Subcutaneous adipose tissue (tissue), 4 donors: Measurements from ENCODE around the gene FNBP1. TPM values are rescaled to one million over a fixed set of nuclear protein-coding genes. Genes with fewer than 3 reads are reported as not detected.

Experiments used
- total RNA-seq, 4 donors: library from RNA; depleted of rRNA; stranded (reverse); fragments of >200 nt; gene quantifications; one replicate each; pipeline ENCODE4 v1.1.0, GENCODE V29; 2016
- TF ChIP-seq, protein P1 (sequence below): fragments of 450-650 bp; IDR thresholded peaks from one replicate; pipeline ENCODE4 v1.5.1; 2016; ENCODE audit warnings: low read depth, mild to moderate bottlenecking, control low read depth, antibody characterized with exemption, moderate library complexity

The FNBP1 gene
- total RNA-seq, 4 donors from 2014 or later: 34.1 to 68.6 (median 50.7) TPM

DNA sequence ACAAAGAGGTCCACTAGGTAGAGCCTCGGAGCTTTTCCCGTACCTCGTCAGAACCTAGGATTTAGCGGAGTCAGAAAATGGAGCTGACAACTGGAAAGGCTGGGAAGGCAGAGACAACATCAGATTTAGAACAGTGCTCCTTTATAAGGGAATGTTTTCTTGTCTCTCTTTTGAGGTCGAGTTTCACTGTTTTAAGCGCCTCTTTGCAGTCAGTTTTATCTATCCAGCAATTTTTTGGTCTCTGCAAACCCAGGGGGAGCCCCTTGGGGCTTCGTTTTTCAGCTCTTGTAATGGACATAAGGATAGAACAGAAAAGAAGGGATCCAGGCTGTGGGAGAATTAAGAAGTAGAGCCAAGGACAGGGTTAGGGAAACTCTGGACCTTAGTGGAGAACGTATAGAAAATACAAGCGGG is 80.5 kb downstream of the FNBP1 start:
- TF ChIP-seq, protein P1, sequence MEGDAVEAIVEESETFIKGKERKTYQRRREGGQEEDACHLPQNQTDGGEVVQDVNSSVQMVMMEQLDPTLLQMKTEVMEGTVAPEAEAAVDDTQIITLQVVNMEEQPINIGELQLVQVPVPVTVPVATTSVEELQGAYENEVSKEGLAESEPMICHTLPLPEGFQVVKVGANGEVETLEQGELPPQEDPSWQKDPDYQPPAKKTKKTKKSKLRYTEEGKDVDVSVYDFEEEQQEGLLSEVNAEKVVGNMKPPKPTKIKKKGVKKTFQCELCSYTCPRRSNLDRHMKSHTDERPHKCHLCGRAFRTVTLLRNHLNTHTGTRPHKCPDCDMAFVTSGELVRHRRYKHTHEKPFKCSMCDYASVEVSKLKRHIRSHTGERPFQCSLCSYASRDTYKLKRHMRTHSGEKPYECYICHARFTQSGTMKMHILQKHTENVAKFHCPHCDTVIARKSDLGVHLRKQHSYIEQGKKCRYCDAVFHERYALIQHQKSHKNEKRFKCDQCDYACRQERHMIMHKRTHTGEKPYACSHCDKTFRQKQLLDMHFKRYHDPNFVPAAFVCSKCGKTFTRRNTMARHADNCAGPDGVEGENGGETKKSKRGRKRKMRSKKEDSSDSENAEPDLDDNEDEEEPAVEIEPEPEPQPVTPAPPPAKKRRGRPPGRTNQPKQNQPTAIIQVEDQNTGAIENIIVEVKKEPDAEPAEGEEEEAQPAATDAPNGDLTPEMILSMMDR: no peak

DNA sequence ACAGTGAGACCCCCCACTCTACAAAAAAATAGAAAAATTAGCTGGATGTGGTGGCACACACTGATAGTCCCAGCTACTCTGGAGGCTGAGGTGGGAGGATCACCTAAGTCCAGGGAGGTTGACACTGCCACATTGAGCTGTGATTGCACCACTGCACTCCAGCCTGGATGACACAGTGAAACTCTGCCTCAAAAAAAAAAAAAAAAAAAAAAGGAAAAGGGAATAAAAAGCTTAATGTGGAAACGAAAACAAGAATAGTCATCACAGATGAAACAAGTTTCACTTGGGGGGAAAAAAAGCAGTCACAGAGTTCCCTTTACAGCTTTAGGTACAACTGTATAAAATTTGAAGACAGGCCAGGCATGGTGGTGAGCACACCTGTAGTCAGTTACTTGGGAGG is 84.2 kb downstream of the FNBP1 start:
- TF ChIP-seq, protein P1: no peak

DNA sequence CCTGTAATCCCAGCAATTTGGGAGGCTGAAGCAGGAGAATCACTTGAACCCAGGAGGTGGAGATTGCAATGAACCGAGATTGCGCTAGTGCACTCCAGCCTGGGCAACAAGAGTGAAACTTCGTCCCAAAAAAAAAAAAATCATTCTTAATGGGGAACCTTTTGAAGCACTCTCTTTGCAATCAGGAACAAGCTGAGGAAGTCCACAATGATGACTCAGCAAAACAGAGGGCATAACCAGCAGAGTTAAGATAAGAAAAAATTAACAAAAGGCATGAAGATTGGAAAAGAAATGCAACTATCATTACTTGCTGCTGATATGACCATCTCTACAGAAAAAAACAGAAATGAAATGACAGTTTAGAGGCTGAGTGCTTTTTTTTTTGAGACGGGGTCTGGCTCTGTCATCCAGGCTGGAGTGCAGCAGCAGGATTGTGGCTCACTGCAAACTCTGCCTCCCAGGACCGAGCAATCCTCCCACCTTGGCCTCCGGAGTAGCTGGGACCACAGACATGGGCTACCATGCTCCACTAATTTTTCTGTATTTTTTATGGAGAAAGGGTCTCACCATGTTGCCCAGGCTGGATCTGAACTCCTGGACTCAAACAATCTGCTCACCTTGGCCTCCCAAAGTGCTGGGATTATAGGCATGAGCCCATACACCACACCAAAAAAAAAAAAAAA is 88.0 kb downstream of the FNBP1 start:
- TF ChIP-seq, protein P1: no peak

DNA sequence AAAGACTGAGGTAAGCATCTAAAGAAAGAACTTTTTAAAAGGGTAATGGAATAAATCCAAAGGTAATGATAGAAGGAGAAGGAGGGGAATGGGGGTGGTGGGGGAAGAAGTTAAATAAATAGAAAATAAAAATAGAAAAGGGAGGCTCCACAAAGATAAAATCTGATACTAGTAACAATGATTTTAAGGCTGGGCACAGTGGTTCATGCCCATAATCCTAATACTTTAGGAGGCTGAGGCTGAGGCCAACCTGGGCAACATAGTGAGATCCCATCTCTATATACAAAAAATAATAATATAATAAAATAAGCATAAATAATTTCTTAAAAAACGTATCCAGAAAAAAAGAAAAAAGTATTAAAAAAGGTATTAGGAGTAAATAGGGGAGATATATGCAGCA is 89.3 kb downstream of the FNBP1 start:
- TF ChIP-seq, protein P1: no peak

DNA sequence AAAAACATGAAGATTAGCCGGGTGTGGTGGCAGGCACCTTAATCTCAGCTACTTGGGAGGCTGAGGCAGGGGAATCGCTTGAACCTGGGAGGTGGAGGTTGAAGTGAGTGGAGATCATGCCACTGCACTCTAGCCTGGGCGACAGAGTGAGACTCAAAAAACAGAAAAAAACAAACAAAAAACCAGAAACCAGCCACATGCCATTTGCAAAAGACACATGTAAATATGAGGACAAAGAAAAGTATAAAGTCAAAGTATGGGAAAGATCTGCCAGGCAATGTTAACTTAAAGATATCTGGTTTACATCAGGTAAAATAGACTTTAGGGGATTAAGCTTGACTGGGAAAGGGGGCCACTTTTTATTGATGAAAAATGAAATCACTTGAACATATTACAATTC is 90.7 kb downstream of the FNBP1 start:
- TF ChIP-seq, protein P1: no peak

DNA sequence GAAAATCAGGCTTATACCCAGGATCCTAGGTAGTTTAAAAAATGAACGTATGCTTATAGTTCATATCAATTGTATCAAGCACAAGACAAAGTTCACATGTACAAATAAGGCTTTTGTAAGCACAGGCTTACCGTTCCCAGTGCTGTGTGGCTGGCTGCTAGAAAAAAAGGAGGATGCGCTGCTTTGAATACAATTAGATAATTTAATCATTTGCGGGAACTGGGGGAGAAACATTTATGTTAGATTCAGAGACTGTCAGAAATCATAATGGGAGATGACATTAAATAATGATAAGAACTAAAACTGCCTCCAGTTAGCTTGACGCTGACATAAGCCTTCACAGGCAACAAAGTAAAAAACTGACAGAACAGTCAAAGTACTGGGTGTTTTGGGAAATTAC is 93.2 kb downstream of the FNBP1 start:
- TF ChIP-seq, protein P1: no peak

DNA sequence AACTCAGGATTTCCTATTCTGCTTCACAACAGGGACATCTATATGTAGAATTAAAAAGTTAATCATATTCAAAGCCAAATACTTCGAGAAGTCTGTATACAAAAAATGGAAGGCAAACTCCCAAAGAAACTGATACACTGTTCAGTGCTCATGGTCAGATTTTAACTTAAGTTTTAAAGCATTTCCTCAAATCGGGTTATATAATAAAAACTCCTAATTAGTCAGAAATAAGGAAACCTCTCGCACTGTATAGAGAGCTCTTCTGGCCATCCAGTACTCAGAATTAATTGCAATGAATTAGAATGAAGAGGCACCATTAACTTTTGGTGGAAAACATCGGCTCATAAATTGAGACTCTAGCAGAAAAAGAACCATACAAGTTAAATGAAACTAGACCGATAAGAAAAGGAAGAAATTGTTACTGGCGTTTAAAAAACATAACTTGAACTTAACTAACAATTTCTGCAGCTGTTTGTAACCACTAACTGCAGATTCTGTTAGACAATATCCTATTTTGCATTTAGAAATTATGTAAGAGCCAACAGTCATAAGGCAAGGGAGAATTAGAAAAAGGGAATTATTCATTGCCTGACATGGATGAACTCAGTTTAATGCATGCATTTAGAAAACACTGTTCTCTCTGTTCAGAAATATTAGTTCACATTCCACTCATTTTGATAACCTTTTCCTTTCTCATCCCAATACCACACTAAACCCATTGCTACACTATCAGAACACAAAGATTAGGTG is 96.6 kb downstream of the FNBP1 start:
- TF ChIP-seq, protein P1: no peak
